IPS DF 4.7 (cell line): ENCODE measurements around the gene B4GALT5.

ENCODE experiments used
- DNase-seq: peaks from one replicate; pipeline ENCODE4 v3.0.0-alpha.2; 2013; ENCODE audit warnings: low spot score; ENCODE audit errors: extremely low read depth

Gene B4GALT5

DNA sequence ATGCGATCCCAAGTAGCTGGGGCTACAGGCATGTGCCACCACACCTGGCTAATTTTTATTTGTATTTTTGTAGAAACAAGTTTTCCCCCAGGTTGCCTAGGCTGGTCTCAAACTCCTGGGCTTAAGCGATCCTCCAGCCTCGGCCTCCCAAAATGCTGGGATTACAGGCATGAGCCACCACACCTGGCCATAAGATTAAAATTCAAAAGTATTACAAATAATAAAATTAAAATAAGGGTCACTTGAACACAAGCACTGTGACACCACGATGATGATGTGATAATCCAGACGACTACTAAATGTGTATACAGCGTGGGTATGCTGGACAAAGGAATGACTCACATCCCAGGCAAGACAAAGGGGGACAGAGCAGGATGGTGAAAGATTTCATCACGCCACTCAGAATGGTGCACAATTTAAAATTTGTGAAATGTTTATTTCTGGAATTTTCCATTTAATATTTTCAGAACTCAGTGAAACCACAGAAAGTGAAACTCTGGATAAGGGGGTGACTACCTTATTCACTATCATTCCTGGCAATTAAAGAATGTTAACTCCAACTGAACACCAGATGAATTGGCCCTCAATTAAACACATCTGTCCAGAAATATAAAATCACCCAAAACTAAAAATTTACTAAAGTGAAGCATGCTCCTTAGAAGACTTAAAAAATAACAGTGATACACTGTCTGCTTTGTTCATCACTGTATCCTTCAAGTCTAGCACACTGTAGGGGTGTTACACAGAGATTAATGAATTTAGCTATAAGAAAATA is 13.1 kb downstream of the B4GALT5 start:
- DNase-seq = no peak

DNA sequence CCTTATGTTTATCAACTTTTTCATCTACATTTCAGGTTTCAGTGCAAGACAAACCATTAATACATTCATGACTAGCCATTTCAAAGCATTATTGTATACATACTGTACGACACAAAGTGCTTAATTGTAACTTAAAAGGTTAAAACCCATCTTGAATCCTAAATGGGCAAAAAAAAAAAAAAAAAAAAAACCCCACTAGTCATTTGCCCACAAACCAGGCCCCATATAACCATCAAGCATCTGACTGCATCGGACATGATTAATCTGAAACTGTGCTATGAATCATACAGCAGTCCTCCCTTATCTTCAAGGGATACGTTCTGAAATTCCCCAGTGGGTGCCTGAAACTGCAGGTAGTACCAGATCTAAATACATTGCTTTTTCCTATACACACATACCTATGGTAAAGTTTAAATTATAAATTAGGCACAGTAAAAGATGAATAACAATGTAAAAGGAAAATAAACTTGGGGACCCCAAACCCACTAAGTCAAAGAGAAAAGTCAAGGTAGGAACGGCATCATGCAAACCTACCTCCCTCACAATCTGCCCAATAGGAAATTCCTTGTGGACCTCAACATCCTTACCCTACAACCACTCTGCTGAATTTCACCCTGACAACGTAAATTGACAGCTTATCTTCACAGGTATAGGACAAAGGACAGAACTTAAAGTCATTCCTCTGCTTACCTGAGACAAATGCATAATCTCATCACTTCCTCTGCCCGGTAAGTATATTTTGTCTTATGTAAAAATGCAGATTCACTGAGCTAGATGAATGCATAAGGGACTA is 14.3 kb downstream of the B4GALT5 start:
- DNase-seq = no peak

DNA sequence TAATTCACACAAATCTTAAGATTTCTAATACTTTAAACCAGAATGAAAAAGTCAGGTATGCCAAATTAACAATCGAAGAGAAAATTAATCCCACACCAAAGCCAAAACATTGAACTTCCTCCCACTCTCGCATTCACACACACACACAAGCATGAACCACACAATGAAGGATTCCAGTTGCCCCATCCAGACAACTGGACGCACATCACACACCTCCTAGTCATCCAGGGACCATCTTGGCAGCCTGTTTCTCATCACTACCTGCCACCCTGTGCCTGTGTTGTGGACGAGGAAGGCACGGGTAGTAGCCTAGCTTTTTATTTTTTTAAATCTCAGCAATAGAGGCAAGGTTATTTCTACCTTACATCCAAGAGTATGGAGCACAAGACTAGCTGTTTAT is 15.2 kb downstream of the B4GALT5 start:
- DNase-seq = no peak

DNA sequence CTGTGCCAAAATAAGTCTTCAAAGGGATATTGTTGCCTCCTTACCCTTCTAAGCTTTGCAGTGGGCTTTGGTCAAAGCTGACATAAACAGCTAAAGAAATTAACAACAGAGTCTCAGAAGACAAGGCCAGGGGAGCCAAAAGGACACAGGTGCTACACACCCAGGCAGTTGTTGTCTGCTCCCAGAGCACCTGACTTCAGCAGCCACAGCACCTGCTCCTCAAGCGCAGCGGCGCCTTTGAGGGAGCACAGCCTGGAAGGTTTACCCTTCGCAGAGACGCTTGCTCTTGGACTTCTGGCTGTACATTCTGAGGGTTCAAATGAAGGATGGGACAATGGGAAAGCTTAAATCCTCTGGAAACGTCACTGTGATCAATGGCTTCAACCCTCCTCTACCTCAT is 16.6 kb downstream of the B4GALT5 start:
- no peak for DNase-seq

DNA sequence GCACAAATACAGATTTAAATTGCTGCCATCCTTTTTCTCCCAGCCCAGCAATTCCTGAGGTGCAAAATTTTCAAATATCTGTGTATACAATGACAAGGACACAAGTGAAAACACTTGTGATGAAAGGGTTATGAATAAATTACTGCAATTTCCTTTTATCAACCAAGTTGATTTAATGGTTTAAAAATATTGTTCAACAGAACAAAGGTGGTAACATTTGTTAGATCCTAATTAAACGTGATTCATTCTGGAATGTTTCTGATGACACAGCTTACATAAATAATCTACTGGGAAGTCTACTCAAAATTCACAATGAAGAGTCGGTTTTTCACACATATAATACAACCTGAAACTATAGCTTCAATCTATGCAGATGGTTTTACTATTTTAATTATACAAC is 17.1 kb downstream of the B4GALT5 start:
- DNase-seq = no peak

DNA sequence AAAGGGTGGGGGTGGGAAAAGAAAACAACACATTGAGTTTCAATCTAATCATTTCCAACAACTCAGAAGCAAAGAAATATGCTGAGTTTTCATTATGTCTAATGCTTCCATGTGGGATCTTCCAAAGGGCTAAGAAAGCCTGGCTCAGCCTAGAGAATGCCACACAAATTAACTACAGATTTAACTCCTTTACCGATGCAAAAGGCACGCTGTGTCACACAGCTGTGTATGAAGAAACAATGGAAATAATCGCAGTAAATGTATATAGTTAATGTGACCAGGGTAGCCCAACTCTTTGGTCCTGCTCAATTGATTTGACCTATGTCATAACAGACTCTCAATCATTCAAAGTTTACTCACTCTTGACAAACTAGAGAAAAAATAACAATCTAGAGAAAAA is 17.8 kb downstream of the B4GALT5 start:
- no peak for DNase-seq

DNA sequence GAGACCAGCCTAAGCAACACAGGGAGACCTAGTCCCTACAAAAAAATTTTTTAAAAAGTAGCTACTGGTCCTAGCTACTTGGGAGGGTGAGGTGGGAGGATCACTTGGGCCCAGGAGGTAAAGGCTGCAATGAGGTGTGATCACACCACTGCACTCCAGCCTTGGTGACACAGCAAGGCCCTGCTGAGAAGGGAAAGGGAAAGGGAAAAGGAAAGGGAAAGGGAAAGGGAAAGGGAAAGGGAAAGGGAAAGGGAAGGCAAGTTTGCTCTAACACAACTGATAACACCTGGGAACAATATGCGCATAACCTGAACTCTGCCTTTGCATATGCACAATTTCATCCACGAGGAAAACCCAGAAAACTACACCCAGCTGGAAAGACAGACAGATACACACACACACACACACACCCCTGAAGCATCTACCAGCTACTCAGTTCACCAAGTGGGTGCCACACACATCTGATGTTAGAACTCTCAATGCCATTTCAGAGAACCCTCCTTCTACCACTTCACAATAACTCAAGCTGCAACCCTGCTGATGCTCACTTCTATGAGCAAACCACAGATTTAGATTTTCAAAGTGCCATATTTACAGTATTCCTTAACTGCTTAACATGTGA is 19.1 kb downstream of the B4GALT5 start:
- no peak for DNase-seq

DNA sequence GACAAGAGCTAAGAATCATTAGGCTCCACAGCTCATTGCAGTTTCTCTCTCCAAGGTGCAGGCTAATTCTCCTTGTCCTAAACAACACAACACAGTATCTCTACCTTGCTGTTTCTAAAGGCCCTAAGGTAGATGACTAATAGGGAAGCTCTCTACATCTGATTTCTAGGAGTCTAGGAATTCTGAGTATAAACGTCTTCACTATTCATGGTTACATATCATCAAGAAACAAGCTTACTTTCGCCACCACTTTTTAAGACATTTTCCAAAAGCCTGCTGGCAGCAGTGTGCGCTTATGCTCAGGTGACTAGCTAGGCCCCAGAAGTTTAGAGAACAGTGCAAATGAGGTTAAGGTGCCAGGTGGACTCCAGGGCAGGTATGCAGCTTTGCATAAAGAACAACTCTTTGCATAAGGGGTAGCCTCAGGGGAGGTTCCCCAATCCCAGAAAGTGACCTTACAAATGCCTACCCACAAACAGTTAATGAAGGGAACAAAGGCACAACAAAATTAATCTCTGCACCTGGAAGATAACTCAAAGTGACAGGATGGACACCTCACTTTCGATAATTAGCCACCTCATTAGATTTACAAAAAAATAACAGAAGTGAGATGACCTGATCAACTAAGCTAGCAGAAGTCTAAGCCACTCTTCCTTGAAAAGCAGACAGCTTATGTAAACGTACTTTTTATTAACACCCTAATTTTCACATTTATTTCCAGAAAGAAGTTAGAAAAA is 20.1 kb downstream of the B4GALT5 start:
- DNase-seq = no peak

DNA sequence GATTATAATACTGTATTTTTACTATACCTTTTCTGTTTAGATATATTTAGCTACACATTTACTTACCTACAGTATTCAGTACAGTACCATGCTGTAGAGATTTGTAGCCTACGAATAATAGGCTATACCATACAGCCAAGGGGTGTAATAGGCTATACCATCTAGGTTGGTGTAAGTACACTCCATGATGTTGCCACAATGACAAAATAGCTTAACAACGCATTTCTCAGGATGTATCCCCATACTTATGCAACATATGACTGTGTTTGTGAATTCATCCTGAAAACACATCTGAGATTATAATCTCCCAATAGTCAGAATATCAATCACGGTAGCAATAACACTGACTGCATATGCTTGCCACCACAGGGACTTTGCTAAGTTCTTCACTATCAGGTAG is 20.7 kb downstream of the B4GALT5 start:
- no peak for DNase-seq

DNA sequence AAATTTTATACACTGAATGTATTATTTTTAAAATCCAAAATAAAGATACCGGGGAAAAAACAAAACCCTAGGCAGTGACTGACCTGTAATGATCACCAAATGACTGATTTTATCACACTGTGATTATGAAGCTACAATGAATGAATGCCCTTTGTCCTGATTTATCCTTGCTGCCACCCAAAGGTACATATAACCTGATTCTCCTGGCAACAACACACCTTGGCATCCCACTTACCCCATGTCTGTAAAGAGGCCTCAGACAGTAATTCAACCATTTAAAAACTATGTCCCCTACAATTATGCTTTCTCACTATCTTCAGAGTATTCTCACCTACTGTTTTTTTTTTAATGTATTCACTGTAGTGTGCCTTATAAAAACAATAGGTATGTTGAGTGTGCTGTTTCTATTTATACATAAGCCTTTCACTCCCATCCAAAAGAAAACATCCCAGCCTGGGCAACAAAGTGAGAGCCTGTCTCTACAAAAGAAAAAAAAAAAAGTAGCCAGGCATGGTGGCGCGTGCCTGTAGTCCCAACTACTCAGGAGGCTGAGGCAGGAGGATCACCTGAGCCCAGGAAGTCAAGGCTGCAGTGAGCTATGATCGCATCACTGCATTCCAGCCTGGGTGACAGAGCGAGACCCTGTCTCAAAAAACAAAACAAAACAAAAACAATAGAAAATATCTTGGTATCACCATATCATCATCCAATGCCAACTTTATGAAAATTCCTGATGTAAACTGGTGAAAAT is 21.7 kb downstream of the B4GALT5 start:
- no peak for DNase-seq

DNA sequence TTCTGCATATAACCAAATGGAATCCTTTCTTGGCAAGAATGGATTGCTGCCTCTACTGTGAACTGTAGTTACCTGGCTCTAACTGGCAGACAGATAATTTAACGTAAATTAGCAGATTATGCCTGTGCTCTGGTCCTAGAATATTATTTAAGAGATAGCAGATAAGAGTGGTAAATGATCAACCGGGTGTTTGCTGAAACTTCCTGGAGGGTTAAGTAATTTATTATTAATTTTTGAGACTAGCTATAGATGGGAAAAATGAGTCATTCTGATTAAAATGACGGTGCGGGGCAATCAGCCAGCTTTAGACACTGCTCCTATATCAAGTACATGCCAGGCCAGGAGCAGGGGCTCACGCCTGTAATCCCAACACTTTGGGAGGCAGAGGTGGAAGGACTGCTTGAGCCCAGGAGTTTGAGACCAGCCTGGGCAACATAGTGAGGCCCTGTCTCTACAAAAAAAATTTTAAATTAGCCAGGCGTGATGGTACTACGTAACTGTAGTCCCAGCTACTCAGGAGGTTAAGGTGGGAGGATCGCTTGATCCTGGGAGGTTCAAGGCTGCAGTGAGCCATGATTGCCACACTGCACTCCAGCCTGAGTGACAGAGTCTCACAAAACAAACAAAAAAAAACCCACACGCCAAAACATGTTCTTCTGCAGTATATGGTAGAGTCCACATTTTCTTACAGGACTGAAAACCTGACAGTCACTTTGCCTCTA is 22.6 kb downstream of the B4GALT5 start:
- no peak for DNase-seq

DNA sequence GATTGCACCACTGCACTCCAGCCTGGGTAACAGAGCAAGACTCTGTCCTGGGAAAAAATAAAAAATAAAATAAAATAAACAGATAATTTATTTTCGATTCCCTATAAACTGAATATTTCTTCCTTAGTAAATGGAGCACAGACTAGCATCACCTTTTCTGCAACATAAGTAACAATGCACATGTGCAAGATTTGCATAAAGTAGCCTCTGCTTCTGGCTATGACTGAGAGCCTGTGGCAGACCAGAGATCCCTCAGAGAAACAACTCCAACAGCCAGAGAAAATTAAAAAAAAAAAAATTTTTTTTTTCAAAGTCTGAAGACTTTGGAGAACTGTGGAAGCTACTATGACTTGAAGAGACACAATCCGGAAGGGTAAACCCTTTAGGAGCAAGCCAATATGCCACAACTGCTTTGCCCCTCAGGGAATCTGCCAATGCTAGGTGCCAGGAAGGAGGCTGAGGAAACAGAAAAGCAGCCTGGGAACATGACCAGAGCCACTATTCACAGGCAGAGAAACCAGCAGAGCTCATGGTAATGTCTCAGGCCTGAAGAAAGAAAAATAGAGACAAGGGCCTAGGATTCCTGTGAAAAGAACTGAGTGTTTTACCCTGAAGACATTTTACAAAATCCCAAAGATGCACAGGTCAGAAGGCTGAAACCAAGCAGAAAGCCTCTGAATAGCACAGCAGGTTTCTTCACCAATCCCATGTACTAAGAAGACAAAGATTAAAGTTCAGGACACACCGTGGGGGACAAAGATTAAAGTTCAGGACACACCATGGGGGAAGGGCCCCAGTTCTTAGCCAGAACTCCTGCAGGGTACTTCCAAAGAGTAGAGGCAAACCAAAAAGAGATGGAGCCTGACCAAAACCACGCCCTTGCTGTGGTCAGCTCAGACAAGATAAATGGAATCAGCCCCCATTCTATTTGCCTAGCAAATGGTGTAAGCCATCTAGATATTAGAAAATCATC is 25.8 kb downstream of the B4GALT5 start:
- no peak for DNase-seq

DNA sequence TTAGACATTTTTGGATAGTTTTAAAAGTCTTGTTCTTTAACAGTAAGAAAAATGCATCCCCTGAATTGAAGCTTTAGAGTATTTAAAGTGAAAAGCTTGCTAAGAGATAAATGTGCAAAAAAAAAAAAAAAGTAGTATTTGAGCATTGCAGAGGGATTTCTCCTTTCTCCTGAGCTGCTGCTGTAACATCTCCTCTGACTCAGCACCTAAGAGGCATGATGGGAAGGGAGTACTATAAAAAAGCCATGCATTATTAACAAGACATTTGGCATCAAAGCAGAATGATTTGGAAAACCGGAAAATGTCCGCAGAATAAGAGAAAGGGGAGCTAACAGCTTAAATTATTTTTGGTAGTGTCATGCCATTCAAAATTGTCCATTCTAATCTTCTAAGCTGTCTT is 27.9 kb downstream of the B4GALT5 start:
- DNase-seq = no peak

DNA sequence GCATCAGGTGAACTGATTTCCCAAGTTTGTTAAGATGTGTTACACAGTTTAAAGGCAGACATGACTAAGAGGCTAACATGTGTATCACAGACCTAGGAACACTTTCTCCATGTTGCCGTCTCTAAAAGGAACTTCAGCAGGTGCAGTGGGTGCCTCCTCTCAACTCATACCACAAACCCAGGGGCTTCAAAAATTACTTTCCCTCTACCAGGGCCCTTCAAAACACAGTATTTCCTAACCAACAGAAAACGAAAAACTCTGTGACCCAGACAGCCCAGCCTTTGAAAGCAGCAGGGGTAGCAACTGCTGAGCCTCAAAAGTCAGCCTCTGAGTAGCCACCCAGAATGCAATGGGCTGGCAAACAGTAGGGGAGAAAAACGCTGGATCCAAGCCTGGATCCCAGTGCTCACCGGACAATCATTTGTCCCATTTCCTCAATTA is 28.5 kb downstream of the B4GALT5 start:
- no peak for DNase-seq

DNA sequence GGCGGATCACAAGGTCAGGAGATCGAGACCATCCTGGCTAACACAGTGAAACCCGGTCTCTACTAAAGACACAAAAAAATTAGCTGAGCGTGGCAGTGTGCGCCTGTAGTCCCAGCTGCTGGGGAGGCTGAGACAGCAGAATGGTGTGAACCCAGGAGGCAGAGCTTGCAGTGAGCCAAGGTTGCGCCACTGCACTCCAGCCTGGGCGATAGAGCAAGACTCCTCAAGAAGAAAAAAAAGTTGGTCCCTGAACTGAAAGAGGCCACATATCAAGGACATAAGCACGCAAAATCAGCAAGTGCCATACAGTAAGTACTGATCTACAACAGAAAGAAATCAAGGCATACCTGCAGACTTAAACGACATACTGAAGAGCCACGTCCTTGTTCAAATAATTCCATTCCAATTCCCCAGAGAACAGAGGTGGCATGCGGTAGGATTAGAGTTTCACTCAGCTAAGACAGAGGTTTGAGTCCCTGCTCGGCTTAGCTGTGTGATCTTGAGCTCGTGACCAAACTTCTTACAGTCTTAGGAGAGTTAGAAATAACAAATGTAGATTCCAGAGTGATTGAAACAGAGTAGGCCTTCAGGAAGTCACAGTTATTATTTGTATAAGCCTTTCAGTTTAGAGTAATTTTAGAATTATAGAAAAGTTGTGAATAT is 29.2 kb downstream of the B4GALT5 start:
- no peak for DNase-seq

DNA sequence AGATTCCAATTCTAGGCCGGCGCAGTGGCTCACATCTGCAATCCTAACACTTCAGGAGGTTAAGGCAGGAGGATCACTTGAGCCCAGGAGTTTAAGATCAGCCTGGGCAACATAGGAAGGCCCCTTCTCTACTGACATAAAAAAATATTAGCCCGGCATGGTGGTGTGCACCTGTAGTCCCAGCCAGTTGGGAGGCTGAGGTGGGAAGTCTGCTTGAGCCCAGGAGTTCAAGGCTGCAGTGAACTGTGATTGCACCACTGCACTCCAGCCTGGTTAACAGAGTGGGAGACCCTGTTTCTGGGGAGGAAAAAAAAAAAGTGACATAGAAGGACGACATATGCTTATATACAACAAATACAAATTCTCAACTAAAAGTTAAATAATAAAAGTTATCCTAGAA is 30.9 kb downstream of the B4GALT5 start:
- DNase-seq = no peak

DNA sequence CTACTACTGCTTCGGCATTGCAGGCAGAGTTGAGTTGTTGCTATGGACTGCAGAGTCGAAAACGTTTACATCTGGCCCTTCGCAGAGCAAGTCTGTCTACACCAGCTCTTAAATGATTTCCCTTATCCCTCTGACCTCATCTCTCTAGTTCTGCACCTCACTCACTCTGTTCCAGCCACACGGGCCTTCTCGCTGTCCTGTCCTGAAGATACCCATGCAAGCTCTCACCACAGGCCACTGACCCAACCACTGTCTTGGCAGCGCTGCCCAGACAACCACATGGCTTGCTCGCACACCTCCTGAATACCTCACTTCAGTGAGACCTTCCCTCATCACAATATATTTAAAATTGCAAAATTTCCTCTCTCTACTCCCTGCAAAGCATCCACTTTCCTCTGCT is 31.4 kb downstream of the B4GALT5 start:
- no peak for DNase-seq

DNA sequence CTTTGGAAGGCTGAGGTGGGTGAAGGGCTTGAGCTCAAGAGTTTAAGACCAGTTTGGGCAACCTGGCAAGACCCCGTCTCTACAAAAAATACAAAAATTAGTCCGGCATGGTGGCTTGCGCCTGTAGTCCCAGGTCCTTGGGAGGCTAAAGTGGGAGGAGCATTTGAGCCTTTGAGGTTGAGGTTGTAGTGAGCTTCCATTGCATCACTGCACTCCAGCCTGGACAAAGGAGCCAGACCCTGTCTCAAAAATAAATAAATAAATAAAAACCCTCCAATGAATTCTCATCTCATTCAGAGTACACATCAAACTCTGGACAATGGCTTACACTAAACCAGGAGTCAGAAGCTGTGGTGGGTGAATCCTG is 31.8 kb downstream of the B4GALT5 start:
- no peak for DNase-seq

DNA sequence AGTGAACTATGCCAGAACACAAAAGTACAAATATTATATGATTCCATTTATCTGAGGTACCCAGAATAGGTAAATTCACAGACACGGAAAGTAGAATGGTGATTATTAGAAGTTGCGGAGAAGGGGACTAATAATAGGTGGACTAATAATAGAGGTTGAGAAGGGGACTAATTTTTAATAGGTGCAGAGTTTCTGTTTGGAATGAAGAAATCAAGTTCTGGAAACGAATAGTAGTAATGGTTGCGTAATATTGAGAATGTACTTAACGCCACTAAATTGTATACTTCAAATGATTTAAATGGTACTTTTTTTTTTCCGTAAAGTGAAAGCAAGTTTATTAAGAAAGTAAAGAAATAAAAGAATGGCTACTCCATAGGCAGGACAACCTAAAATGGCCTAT is 33.2 kb downstream of the B4GALT5 start:
- no peak for DNase-seq
